Measurements from ENCODE around the gene CD99.
A peak's percentile ranks its signal among the peaks of the same experiment; 100 is the strongest.
"Not testable (repeated sequence)": the region's sequence is repeated elsewhere in the genome, so short reads cannot be mapped to it uniquely, and the experiment has no call there.

CD99 gene

DNA sequence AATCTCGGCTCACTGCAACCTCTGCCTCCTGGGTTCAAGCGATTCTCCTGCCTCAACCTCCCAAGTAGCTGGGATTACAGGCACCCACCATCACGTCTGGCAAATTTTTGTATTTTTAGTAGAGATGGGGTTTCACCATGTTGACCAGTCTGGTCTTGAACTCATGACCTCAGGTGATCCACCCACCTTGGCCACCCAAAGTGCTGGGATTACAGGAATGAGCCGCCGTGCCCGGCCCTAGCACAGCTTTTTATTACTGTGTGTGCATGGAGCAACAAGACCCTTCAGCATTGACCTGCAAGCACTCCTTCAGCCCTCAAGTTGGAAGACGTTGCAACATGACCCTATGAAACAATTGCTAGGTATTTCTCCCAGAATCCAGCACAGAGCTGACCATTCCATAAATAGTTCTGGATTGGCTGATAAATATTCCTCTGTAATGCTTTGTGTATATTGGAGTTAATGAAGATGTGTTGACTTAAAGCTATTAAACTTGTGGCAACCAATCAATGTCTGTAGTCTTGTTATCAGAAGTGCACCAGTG is 15.4 kb upstream of the CD99 start:
- DNase-seq (ENCODE audit: low read depth) = not testable (repeated sequence)

DNA sequence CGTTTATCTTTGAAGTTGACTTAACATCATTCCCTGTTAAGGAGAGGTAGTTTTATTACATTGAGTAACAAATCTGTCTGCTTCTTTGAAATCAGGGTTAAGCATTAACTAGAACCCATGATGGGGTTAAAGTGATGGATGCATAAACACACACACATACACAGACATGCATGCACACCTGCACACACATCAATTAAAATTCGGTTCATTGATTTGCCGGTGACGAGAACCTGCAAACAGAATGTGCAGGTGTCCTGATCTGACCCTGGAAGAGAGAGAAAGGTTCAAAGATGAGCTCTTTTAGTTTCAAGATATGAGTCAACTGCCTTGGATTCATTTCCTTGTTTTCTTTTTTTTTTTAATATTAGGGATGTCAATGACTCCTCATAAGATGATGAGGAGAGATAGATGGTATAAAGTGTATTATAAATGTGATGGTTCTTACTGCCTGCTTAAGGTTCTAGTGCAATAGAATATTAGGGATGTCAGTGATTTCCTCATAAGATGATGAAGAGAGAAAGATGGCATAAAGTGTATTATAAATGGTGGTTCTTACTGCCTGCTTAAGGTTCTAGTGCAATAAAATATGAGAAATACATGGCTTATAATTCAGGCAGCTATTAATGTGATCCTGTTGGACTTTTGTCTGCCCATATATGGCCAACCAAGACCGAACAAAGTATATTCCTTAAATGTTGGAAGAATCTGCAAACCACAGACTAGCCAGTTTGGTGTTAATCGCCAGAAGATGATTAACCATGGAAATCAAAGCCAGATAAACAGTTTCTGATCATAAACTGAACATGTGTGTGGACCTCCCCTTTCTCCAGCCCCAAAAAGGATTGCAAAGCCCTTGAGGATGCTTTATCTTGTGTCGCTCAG is 14.1 kb upstream of the CD99 start:
- DNase-seq (ENCODE audit: low read depth) = no peak

- DNase-seq (ENCODE audit: low read depth) = no peak
These were observed 13.3 kb upstream of the CD99 start for GRCh38 chrX:2677764-2678163.

- DNase-seq (ENCODE audit: low read depth) = no peak
These were observed 12.5 kb upstream of the CD99 start for GRCh38 chrX:2678583-2678982.

DNA sequence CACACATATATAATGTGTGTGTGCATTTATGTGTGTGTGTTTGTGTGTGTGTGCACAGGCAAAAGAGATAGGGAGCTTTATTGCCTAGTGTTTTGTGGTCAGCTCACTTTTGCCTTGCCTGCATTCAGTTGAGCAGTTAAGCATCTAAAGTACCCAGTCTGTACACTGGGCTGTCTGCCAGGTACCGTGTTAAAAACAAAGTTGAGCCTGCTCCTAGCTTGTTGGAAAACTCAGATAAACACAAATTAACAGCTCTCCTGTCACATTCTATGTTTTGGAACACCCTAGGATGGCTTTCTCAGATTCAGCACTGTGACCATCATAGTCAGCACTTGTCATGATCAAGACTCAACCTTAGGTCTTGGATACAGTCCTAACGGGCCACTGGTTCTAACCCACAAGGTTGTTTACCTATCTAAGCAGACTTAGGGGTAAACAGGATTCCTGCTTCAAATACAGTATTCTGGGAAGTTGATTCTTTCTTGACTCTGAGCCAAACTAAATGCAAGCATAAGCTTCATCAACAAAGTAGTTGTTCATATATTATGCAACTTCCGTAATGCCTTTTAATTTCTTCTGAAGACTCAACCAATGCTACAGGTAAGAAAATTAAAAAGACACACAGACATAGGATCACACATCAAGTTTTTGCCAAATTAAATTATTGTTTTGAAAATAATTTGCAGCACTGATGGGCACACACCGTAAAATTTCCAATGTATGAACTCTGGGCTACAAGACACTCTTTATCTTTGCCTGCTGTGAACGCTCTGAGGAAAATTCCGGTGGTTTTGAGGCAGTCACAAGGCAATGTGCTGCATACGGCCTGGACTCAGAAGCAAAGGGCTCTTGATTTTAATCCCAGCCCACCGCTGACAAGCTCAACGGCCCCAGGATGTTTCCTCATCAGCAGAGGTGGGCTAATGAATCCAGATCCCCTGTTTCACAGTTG is 11.3 kb upstream of the CD99 start:
- DNase-seq (ENCODE audit: low read depth) = no peak

DNA sequence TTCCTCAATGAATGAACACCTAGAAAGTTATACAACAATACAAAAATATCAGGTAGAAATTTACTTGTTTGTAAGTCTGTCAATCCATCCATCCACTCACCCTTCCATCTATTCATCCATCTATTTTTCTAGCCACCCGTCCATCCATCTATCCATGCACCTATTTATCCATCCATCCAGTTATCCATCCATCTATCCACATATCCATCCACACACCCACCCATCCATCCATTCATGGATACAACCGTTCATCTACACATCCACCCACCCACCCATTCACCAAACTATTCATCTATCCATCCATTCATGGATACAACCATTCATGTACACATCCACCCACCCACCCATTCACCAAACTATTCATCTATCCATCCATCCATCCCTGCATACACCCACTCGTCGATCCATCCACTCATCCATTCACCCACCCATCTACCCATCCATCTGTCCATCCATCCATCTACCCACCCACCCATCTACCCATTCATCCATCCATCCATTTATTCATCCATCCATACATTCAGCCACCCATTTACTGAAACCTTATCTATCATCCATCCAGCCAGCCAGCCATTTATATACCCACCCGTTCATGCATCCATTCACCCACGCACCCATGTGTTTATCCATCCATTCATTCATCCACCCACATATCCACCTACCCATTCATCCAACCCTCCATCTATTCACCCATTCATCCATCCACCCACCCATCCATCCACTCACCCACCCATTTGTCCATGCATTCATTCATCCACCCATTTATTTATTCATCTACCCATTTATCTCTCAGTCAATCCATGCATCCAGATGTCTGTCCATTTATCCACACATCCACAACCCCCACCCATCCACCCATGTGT is 10.4 kb upstream of the CD99 start:
- DNase-seq (ENCODE audit: low read depth) = no peak

DNA sequence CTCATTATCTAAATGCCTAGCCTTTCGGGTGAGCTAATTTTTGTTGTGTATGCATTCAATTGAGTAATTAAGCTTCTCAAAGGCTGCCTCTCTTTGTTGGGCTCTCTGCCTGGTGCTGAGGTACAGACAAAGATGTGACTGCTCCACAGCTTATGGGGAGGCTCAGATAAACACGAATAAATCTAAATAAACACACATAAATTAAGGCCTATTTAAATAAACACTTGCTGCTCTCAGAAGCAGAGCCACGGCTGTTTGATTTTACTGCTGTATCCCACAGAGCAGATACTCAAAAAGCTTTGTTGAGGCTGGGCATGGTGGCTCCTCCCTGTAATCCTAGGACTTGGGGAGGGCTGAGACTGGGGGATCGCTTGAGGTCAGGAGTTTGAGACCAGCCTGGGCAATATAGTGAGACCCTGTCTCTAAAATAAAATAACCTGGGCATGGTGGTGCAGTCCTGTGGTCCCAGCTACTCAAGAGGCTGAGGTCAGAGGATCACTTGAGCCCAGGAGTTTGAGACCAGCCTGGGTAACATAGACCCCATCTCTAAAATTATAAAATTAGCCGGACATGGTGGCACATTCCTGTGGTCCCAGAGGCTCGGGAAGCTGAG is 8.4 kb upstream of the CD99 start:
- DNase-seq (ENCODE audit: low read depth) = no peak

DNA sequence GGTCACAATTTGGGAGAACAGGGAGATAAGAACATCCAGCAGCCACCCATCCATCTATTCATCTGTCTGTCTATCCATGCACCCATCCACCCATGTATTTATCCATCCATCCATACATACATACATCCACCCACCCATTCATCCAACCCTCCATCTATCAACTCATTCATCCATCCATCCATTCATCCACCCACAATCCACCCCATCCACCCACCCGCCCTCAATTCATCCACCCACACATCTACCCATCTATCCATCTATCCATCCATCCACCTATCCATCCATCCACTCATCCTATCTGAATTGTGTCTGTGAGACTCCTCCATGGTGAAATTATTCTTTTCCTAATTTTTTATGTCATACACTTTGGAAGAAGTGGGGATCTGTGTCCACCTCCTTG is 6.8 kb upstream of the CD99 start:
- no peak for DNase-seq (ENCODE audit: low read depth)

DNA sequence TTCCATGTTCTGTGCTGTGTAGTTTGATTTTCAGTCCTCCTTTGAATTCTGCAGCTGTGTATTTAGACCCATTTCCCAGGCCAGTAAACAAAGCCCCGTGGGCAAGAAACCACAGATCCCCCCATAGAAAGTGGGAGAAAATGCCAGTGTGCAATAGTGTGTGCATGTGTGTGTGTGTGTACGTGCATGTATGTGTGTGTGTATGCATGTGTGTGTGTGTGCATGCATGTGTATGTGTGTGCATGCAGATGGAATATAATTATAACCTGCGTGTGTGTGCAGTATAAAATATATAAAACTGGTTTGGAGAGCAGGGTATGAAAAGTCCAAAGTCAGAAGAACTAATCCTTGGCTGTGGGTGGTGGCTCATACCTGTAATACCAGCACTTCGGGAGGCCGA is 5.2 kb upstream of the CD99 start:
- no peak for DNase-seq (ENCODE audit: low read depth)

- DNase-seq (ENCODE audit: low read depth) = no peak
These were observed 1.1 kb upstream of the CD99 start for GRCh38 chrX:2689773-2690666.

- no peak for DNase-seq (ENCODE audit: low read depth)
These were observed 587 bp downstream of the CD99 start for GRCh38 chrX:2691543-2692220.

GRCh38 chrX:2692221-2693112 is 1.4 kb downstream of the CD99 start:
- peak; percentile 77 for DNase-seq (ENCODE audit: low read depth)

DNA sequence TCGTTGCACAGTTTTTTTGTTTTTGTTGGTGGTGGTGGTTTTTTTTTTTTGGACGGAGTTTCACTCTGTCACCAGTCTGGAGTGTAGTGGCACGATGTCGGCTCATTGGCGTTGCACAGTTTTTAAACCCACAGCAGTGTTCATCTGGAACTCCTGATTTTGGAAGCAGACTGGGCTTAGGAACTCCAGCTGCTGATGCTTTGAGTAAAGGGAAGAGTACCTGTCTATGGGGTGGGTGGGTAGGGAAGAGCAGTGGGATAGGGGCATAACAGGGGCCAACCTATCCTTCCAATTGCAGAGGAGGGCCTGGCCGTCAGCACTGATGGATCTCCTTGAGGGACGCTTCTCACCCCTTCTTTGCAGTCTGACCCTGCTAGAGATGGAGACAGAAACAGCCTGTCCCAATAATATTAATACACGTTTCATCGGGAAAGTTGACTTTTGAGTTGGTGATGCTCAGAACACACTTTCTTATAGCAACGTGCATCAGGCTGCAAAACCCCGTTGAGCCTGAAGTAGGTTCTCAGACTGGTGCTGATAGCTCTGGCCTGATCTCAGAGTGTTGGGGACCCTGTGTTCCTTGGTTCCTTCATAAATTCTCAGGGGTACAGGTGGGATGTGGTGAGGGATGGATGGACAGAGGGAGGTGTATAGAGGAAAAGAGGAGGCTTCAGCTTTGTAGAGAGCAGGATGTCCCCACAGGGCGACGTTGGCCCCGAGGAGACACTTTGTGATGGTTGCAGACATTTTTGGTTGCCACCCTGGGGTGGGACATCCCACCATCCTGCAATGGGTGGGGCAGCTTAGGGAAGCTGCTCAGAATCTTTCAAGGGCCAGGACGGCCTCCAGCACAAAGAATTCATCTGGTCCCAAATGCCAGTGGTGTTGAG is 2.3 kb downstream of the CD99 start:
- no peak for DNase-seq (ENCODE audit: low read depth)

- DNase-seq (ENCODE audit: low read depth) = no peak
These were observed 3.8 kb downstream of the CD99 start for GRCh38 chrX:2694914-2695267.

GRCh38 chrX:2696698-2697215 is 5.7 kb downstream of the CD99 start:
- peak; percentile 50 for DNase-seq (ENCODE audit: low read depth)

- DNase-seq (ENCODE audit: low read depth) = no peak
These were observed 6.2 kb downstream of the CD99 start for GRCh38 chrX:2697306-2697705.

- DNase-seq (ENCODE audit: low read depth) = no peak
These were observed 6.7 kb downstream of the CD99 start for GRCh38 chrX:2697741-2698299.
